OCI-LY3 (cell line): ENCODE results near the gene GRAMD1A.

Experiments
- EZH2phosphoT487 ChIP-seq: fragments of 200-600 bp; shearing (Covaris generic); IDR thresholded peaks from 2 replicates; pipeline ENCODE4 v1.6.1; 2018; ENCODE audit warnings: antibody characterized with exemption, mixed run types, low read depth
- TF ChIP-seq, protein P1 (sequence below): fragments of 200-600, 300-600 bp; sonication (generic); IDR thresholded peaks from 2 replicates; pipeline ENCODE4 v1.5.1; 2014; ENCODE audit warnings: antibody characterized with exemption, low read length, low read depth

DNA sequence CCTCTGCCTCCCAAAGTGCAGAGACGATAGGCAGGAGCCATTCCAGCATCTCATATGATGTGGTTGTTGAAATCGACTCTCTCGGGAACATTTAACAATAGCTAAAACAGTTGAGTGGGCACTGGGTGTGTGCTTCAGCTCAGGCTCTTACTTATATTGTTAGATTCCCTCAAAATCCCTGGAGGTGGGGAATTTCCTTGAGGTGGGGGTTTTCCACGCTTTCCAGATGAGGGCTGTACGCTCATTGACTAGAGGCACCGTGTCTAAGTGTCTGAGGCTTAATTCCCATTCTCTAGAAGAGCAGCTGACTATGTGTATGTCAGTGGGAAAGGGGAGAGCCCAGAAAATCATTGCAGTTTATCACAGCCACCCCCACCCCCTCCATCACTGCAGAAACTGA lies 10.8 kb upstream of the GRAMD1A start:
- TF ChIP-seq, protein P1, sequence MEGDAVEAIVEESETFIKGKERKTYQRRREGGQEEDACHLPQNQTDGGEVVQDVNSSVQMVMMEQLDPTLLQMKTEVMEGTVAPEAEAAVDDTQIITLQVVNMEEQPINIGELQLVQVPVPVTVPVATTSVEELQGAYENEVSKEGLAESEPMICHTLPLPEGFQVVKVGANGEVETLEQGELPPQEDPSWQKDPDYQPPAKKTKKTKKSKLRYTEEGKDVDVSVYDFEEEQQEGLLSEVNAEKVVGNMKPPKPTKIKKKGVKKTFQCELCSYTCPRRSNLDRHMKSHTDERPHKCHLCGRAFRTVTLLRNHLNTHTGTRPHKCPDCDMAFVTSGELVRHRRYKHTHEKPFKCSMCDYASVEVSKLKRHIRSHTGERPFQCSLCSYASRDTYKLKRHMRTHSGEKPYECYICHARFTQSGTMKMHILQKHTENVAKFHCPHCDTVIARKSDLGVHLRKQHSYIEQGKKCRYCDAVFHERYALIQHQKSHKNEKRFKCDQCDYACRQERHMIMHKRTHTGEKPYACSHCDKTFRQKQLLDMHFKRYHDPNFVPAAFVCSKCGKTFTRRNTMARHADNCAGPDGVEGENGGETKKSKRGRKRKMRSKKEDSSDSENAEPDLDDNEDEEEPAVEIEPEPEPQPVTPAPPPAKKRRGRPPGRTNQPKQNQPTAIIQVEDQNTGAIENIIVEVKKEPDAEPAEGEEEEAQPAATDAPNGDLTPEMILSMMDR = no peak
- no peak for TF ChIP-seq EZH2phosphoT487
